Activated CD4-positive, alpha-beta T cell treated with anti-CD3 and anti-CD28 coated beads, Interleukin-2, amount 50 U/mL, for 4 hours (primary cell): ENCODE data around the gene MESD.
A peak's percentile ranks its signal among the peaks of the same experiment; 100 is the strongest.

Experiments
- DNase-seq, 2 experiments: peaks; one replicate each; pipeline ENCODE4 v3.0.0-alpha.2; 2020

Gene MESD

GRCh38 chr15:81014446-81015093, 25.0 kb upstream of the MESD start:
- DNase-seq = no peak

GRCh38 chr15:81013396-81013929, 23.8 kb upstream of the MESD start:
- no peak for DNase-seq

GRCh38 chr15:81012588-81012987, 23.0 kb upstream of the MESD start:
- DNase-seq = no peak

GRCh38 chr15:81011593-81011992, 22.0 kb upstream of the MESD start:
- DNase-seq = no peak

- DNase-seq = no peak
These were observed 20.5 kb upstream of the MESD start for GRCh38 chr15:81010086-81010485.

- no peak for DNase-seq
These were observed 18.7 kb upstream of the MESD start for GRCh38 chr15:81008312-81008711.

GRCh38 chr15:81007428-81008064, 17.9 kb upstream of the MESD start:
- DNase-seq = no peak

GRCh38 chr15:81006124-81006523, 16.5 kb upstream of the MESD start:
- no peak for DNase-seq

- DNase-seq = no peak
These were observed 13.4 kb upstream of the MESD start for GRCh38 chr15:81003097-81003350.

- DNase-seq = no peak
These were observed 12.9 kb upstream of the MESD start for GRCh38 chr15:81002331-81003096.

- no peak for DNase-seq
These were observed 12.4 kb upstream of the MESD start for GRCh38 chr15:81002009-81002330.

GRCh38 chr15:81001152-81002008, 11.8 kb upstream of the MESD start:
- DNase-seq = peak; percentile 37 to 44

GRCh38 chr15:81000624-81001151, 11.1 kb upstream of the MESD start, which contains the start of gene TLNRD1:
Gene TLNRD1, plus strand, starts transcription at chr15:81000923. Its CDS starts 1,349 bp downstream, at chr15:81002272.
- peak; percentile 72 to 74 for DNase-seq

- no peak for DNase-seq
These were observed 10.6 kb upstream of the MESD start for GRCh38 chr15:81000144-81000623.

GRCh38 chr15:80999623-81000036, 10.0 kb upstream of the MESD start:
- DNase-seq = peak; percentile 43 to 47

GRCh38 chr15:80998251-80998650, 8.6 kb upstream of the MESD start:
- DNase-seq = no peak

- DNase-seq = no peak
These were observed 8.1 kb upstream of the MESD start for GRCh38 chr15:80997692-80998091.

GRCh38 chr15:80996247-80996646, 6.6 kb upstream of the MESD start:
- DNase-seq = no peak

- DNase-seq = no peak
These were observed 2.8 kb upstream of the MESD start for GRCh38 chr15:80992441-80992840.

- DNase-seq = no peak
These were observed 2.4 kb upstream of the MESD start for GRCh38 chr15:80992006-80992405.

GRCh38 chr15:80991421-80991820, 1.8 kb upstream of the MESD start:
- no peak for DNase-seq

- DNase-seq = no peak
These were observed 1.3 kb upstream of the MESD start for GRCh38 chr15:80990955-80991354.

GRCh38 chr15:80989081-80989517, 520 bp downstream of the MESD start:
- no peak for DNase-seq
